A549 treated with CpdA at 1 μM for 4 hours (cell line): ENCODE results near the gene PIN4. TPM values are rescaled to one million over a fixed set of nuclear protein-coding genes. Genes with fewer than 3 reads are reported as not detected.

ENCODE experiments used
- total RNA-seq: library from RNA; stranded (reverse); fragments of 200-300 nt; extraction: Qiagen RNA extraction; gene quantifications from 5 replicates; pipeline ENCODE4 v1.2.3, GENCODE V29; 2022; ENCODE audit warnings: low read depth

The PIN4 gene
- 34.2 to 72.4 TPM (median 37.4 TPM) in 5 replicates for total RNA-seq

GRCh38 chrX:72181178-72182125 is at the start of gene PIN4:
TSS of gene PIN4 (plus strand) at chrX:72181757. CDS start at chrX:72181786, 29 bp downstream.

GRCh38 chrX:72238721-72239475 is 57.3 kb downstream of the PIN4 start, which contains the start of gene ERCC6L:
TSS of gene ERCC6L (minus strand) at chrX:72239027. CDS start at chrX:72238911, 116 bp downstream.

Other genes with a start within 250 kb of the PIN4 start
- 2.3 to 2.6 TPM (median 2.5 TPM) in 5 replicates for gene RTL5, start 49.8 kb upstream of the PIN4 start, total RNA-seq
- gene ERCC6L, start 57.3 kb downstream of the PIN4 start, total RNA-seq = 11.5 to 17.5 TPM (median 12.8 TPM) in 5 replicates
- gene RPS4X, start 95.5 kb downstream of the PIN4 start, total RNA-seq = 1,492 to 2,310 TPM (median 1,615 TPM) in 5 replicates
- 0.77 to 1.1 TPM (median 0.92 TPM) in 5 replicates for gene CITED1, start 124.2 kb downstream of the PIN4 start, total RNA-seq